Measurements from ENCODE around the gene NUAK2.
"Not testable (repeated sequence)": the region's sequence is repeated elsewhere in the genome, so short reads cannot be mapped to it uniquely, and the experiment has no call there.

Gene NUAK2

DNA sequence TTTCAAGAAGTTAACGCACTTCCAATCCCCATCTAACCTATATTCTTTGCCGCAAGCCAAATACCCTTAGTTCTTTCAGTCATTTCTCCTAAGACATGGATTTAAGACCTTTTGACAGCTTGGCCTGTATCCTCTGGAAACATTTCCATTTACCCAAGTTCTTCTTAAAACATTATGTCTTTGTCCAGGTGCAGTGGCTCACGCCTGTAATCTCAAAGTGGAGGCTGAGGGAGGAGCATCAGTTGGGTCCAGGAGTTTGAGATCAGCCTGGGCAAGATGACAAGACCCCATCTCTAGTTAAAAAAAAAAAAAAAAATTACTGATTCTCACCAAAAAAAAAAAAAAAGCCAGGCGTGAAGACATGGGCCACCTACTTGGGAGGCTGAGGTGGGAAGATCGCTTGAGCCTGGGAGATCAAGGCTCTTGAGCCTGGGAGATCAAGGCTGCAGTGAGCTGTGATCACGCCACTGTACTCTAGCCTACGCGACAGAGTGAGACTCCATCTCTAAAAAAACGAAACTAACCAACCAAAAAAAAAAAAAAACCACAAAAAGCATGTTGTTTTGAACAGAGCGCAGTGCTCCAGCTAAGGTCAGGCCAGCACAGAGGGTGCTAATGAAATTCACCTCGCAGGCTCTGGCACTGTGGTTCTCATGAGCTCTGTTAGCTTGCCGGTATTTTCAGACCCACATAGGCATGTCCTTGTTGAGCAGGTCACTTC lies 36.0 kb downstream of the NUAK2 start:
- no peak overlapping the region for H3K4me3 ChIP-seq (ENCODE audit: low read depth, low read length)
- TF ChIP-seq, protein P1, sequence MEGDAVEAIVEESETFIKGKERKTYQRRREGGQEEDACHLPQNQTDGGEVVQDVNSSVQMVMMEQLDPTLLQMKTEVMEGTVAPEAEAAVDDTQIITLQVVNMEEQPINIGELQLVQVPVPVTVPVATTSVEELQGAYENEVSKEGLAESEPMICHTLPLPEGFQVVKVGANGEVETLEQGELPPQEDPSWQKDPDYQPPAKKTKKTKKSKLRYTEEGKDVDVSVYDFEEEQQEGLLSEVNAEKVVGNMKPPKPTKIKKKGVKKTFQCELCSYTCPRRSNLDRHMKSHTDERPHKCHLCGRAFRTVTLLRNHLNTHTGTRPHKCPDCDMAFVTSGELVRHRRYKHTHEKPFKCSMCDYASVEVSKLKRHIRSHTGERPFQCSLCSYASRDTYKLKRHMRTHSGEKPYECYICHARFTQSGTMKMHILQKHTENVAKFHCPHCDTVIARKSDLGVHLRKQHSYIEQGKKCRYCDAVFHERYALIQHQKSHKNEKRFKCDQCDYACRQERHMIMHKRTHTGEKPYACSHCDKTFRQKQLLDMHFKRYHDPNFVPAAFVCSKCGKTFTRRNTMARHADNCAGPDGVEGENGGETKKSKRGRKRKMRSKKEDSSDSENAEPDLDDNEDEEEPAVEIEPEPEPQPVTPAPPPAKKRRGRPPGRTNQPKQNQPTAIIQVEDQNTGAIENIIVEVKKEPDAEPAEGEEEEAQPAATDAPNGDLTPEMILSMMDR (IDR thresholded peaks at IDR 0.05; ENCODE audit: insufficient read depth, low read length, missing control alignments): no peak
- POLR2A ChIA-PET: interaction anchor here (0.6 to 1.9 kb wide), 9 partner anchors 9 to 258 kb away, joined by 3 to 25 read pairs (median 5); no protein-coding TSS in a partner anchor
- DNase-seq (ENCODE audit: low read depth, low spot score): no peak
- CTCF ChIA-PET: interaction anchor here (0.9 to 37.7 kb wide), 9 partner anchors 8 to 111 kb away, joined by 3 to 2093 read pairs (median 4); partner anchors contain the start of gene NUAK2

- H3K4me3 ChIP-seq (ENCODE audit: low read depth, low read length): no peak overlapping the region
- CTCF ChIA-PET: interaction anchor here (0.8 to 37.7 kb wide), 10 partner anchors 9 to 112 kb away, joined by 3 to 2093 read pairs (median 4); partner anchors contain the start of gene NUAK2
Observed at GRCh38 chr1:205284420-205285144, 37.0 kb downstream of the NUAK2 start.

GRCh38 chr1:205283270-205284147 lies 38.0 kb downstream of the NUAK2 start:
- TF ChIP-seq, protein P1 (IDR thresholded peaks at IDR 0.05; ENCODE audit: insufficient read depth, low read length, missing control alignments): no peak
- no peak for DNase-seq (ENCODE audit: low read depth, low spot score)
- ChIA-PET CTCF (interaction anchor here (0.8 to 37.7 kb wide), 5 partner anchors 10 to 202 kb away, joined by 3 to 2093 read pairs (median 8); partner anchors contain the start of gene NUAK2), POLR2A (interaction anchor here (1.8 to 1.9 kb wide), 2 partner anchors 11 to 16 kb away, joined by 19 to 25 read pairs; no protein-coding TSS in a partner anchor)
- H3K4me3 ChIP-seq (ENCODE audit: low read depth, low read length): no peak overlapping the region

More at GRCh38 chr1:205284420-205285144, 37.0 kb downstream of the NUAK2 start:
- DNase-seq (ENCODE audit: low read depth, low spot score): peak; percentile 94
- POLR2A ChIA-PET: interaction anchor here (0.5 to 1.9 kb wide), 7 partner anchors 9 to 259 kb away, joined by 3 to 25 read pairs (median 6); no protein-coding TSS in a partner anchor
- TF ChIP-seq, protein P1 (IDR thresholded peaks at IDR 0.05; ENCODE audit: insufficient read depth, low read length, missing control alignments): peak; percentile 51

DNA sequence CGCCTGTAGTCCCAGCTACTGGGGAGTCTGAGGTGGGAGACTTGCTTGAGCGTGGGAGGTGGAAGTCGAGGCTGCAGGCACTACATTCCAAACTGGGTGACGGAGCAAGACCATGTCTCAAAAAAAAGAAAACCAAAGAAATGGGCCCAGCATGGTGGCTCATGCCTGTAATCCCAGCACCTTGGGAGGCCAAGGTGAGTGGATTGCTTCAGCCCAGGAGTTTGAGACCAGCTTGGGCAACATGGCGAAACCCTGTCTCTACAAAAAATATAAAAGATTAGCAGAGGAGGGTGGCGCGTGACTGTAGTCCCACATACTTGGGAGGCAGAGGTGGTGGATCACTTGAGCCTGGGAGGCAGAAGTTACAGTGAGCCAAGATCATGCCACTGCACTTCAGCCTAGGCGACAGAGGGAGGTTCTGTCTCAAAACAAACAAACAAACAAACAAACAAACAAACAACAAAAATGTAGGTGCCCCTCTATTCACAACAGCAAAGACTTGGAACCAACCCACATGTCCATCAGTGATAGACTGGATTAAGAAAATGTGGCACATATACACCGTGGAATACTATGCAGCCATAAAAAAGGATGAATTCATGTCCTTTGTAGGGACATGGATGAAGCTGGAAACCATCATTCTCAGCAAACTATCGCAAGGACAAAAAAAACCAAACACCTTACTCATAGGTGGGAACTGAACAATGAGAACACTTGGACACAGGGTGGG lies 40.7 kb downstream of the NUAK2 start:
- H3K4me3 ChIP-seq (ENCODE audit: low read depth, low read length); DNase-seq (ENCODE audit: low read depth, low spot score): not testable (repeated sequence)
- CTCF ChIA-PET: interaction anchor here (1.3 to 37.7 kb wide), 4 partner anchors 8 to 73 kb away, joined by 3 to 2093 read pairs (median 83); partner anchors contain the start of gene NUAK2
- POLR2A ChIA-PET: interaction anchor here (1.1 kb wide), 1 partner anchor 19 kb away, joined by 3 read pairs; no protein-coding TSS in a partner anchor

DNA sequence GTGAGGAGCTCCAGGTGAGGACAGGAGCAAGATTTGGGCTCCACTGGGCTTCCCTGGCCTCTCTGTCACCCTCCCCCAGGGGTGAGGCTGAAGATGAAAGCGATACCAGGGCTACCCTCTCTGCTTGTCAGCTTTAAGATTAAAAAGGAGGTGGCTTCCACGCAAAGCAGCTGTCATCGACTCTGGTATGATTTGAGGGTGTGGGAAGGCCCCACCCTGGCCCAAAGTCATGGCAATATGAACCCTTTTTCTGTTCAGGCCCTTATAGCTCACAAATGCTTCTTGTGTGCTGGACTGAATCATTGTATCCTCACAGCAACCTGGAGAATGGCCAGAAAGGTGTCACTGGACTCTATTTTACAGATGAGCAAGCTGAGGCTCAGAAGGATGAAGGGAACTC lies 41.6 kb downstream of the NUAK2 start:
- CTCF ChIA-PET: interaction anchor here (1.1 to 37.7 kb wide), 5 partner anchors 7 to 74 kb away, joined by 3 to 2093 read pairs (median 8); partner anchors contain the start of gene NUAK2
- POLR2A ChIA-PET: interaction anchor here (1.1 kb wide), 1 partner anchor 18 kb away, joined by 3 read pairs; no protein-coding TSS in a partner anchor

More for the DNA sequence above, 41.6 kb downstream of the NUAK2 start:
- no peak overlapping the region for H3K4me3 ChIP-seq (ENCODE audit: low read depth, low read length)
- TF ChIP-seq, protein P1 (IDR thresholded peaks at IDR 0.05; ENCODE audit: insufficient read depth, low read length, missing control alignments): no peak
- no peak for DNase-seq (ENCODE audit: low read depth, low spot score)

Data from AG04449 (cell line).